Testis (tissue), 2 donors: ENCODE data around the gene CYREN.

ENCODE experiments used
- POLR2A ChIP-seq: fragments of 450-650 bp; IDR thresholded peaks from one replicate; pipeline ENCODE4 v1.6.1; 2017; ENCODE audit warnings: antibody characterized with exemption, mild to moderate bottlenecking, moderate library complexity
- TF ChIP-seq, protein P1 (sequence below), 3 experiments: fragments of 450-650 bp in 2 of 3; fragments of 200-600 bp in 1 of 3; sonication (generic) in 1 of 3; IDR thresholded peaks; one replicate each; pipeline ENCODE4 v1.5.1; 2016 to 2019; ENCODE audit warnings: antibody characterized with exemption in 3 of 3, mild to moderate bottlenecking in 2 of 3, moderate library complexity in 1 of 3

DNA sequence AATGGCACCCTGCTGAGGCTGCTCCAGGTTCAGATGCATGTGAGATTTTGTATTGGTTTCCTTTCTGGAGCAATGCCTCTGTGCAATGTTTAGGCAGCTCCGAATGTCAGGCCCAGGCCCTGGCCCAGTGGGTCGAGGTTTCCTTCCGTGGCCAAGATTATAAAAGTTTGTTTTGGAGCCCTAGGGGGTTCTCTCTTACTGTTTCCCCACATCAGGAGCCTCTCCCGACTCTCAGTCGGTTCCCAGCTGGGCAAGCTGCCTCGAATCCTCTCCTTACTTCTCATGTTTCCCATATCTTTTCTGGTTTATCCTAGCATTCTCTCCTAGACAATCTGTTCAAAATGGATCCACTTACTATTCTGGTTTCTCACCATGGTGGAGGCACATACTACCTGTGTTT, 11.6 kb downstream of the CYREN start:
- TF ChIP-seq, protein P1, sequence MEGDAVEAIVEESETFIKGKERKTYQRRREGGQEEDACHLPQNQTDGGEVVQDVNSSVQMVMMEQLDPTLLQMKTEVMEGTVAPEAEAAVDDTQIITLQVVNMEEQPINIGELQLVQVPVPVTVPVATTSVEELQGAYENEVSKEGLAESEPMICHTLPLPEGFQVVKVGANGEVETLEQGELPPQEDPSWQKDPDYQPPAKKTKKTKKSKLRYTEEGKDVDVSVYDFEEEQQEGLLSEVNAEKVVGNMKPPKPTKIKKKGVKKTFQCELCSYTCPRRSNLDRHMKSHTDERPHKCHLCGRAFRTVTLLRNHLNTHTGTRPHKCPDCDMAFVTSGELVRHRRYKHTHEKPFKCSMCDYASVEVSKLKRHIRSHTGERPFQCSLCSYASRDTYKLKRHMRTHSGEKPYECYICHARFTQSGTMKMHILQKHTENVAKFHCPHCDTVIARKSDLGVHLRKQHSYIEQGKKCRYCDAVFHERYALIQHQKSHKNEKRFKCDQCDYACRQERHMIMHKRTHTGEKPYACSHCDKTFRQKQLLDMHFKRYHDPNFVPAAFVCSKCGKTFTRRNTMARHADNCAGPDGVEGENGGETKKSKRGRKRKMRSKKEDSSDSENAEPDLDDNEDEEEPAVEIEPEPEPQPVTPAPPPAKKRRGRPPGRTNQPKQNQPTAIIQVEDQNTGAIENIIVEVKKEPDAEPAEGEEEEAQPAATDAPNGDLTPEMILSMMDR (IDR thresholded peaks at IDR 0.05): no peak
- TF ChIP-seq POLR2A: no peak
